Measurements from ENCODE around the gene CLSTN3.

Gene CLSTN3

GRCh38 chr12:7129872-7130691 lies at the start of gene CLSTN3:
TSS of gene CLSTN3 (plus strand) at chr12:7130371. CDS start at chr12:7130649, 278 bp downstream.
- TF ChIP-seq, protein P1, sequence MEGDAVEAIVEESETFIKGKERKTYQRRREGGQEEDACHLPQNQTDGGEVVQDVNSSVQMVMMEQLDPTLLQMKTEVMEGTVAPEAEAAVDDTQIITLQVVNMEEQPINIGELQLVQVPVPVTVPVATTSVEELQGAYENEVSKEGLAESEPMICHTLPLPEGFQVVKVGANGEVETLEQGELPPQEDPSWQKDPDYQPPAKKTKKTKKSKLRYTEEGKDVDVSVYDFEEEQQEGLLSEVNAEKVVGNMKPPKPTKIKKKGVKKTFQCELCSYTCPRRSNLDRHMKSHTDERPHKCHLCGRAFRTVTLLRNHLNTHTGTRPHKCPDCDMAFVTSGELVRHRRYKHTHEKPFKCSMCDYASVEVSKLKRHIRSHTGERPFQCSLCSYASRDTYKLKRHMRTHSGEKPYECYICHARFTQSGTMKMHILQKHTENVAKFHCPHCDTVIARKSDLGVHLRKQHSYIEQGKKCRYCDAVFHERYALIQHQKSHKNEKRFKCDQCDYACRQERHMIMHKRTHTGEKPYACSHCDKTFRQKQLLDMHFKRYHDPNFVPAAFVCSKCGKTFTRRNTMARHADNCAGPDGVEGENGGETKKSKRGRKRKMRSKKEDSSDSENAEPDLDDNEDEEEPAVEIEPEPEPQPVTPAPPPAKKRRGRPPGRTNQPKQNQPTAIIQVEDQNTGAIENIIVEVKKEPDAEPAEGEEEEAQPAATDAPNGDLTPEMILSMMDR (IDR thresholded peaks at IDR 0.05; ENCODE audit: low read depth, low read length) = no peak
- no peak for DNase-seq (ENCODE audit: extremely low read depth, low read depth)

DNA sequence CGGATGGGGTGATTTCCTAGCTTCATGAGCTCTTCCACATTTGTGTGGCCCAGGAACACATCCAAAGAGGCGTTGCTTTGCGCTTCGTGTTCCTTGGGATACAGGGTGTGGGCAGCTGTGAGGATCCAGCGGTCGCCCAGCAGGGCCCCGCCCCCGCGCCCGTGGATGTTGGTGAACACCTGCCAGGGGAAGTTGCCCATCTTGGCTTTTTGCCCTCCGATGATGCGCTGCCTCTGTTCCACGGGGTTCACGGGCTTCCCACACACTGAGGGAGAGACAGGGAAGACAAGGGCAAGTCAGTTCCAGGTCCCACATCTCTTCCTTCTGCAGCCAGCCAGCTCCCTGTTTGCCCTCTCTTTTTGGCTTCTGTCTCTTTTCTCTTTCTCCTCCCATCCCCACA lies 49.1 kb upstream of the CLSTN3 start:
- TF ChIP-seq, protein P1 (IDR thresholded peaks at IDR 0.05; ENCODE audit: low read depth, low read length) = no peak
- DNase-seq (ENCODE audit: extremely low read depth, low read depth) = no peak

DNA sequence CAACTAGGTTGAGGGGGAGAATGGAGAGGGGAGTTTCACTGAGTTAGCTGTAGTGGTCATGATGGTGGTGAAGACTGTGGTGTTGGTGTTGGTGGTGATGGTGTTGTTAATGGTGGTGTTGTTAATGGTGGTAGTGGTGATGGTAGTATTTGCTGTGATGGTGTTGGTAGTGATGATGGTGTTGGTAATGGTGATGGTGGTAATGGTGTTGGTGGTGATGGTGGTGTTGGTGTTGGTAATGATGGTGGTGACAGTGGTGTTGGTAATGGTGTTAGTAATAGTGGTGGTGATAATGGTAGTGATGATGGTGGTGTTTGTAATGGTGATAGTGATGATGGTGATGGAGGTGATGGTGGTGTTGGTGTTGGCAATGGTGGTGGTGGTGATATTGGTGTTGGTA lies 47.0 kb upstream of the CLSTN3 start:
- DNase-seq (ENCODE audit: extremely low read depth, low read depth) = no peak
- TF ChIP-seq, protein P1 (IDR thresholded peaks at IDR 0.05; ENCODE audit: low read depth, low read length) = no peak

- DNase-seq (ENCODE audit: extremely low read depth, low read depth) = no peak
- TF ChIP-seq, protein P1 (IDR thresholded peaks at IDR 0.05; ENCODE audit: low read depth, low read length) = no peak
Measured at GRCh38 chr12:7089196-7089871, 40.8 kb upstream of the CLSTN3 start.

DNA sequence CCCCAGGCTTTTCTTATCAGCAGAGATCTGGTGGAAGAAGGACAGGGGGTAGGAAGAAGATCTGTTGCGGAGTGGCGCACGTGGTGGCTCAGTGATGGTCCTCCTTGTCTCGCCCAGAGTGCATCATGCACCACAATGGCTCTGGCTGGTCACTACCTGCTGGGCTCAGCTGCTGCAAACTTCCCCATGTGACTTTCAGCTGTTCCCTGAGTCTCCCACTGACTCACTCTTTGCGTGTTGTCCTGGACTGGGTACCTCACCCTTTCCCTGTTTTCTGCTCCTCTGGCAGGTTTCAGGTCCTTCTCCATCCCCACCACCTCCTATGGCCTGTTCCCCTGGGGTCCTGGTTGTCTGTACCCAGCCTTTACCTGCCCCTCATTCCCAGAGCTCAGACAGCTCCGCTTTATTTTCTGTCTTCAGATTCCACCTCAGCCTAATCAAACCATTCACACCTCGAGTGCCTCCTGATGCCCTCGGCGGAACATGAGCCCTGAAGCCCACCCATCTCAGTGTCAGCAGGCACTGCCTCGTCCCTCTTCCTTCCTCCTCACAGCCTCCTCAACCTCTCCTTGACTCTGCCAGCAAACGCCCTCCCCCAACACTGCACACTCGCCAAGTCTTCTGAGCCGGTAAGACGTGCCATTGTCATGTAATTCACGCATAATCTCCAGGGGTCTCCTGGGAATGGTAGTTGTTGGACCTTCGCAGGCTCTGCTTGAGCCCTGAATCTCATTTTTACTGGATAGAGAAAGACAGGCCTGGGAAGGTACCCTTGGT lies 39.8 kb upstream of the CLSTN3 start:
- no peak for DNase-seq (ENCODE audit: extremely low read depth, low read depth)
- TF ChIP-seq, protein P1 (IDR thresholded peaks at IDR 0.05; ENCODE audit: low read depth, low read length) = no peak

GRCh38 chr12:7091171-7091570 lies 39.0 kb upstream of the CLSTN3 start:
- TF ChIP-seq, protein P1 (IDR thresholded peaks at IDR 0.05; ENCODE audit: low read depth, low read length) = no peak
- no peak for DNase-seq (ENCODE audit: extremely low read depth, low read depth)

Measured in AG09319 (cell line).